Myocyte (in vitro differentiated cells): ENCODE data around the gene KRT12. TPM values are rescaled to one million over a fixed set of nuclear protein-coding genes. Genes with fewer than 3 reads are reported as not detected.
"Not testable (repeated sequence)": the region's sequence is repeated elsewhere in the genome, so short reads cannot be mapped to it uniquely, and the experiment has no call there.

Experiments used
- DNase-seq: peaks from one replicate; pipeline ENCODE4 v3.0.0-alpha.2; 2012; ENCODE audit warnings: low read depth
- total RNA-seq: library from RNA; depleted of rRNA; stranded (reverse); fragments of >200 nt; gene quantifications from 2 replicates; pipeline ENCODE4 v1.2.3, GENCODE V29; 2014

The KRT12 gene
- total RNA-seq, 1 donor from 2014 or later: not detected

DNA sequence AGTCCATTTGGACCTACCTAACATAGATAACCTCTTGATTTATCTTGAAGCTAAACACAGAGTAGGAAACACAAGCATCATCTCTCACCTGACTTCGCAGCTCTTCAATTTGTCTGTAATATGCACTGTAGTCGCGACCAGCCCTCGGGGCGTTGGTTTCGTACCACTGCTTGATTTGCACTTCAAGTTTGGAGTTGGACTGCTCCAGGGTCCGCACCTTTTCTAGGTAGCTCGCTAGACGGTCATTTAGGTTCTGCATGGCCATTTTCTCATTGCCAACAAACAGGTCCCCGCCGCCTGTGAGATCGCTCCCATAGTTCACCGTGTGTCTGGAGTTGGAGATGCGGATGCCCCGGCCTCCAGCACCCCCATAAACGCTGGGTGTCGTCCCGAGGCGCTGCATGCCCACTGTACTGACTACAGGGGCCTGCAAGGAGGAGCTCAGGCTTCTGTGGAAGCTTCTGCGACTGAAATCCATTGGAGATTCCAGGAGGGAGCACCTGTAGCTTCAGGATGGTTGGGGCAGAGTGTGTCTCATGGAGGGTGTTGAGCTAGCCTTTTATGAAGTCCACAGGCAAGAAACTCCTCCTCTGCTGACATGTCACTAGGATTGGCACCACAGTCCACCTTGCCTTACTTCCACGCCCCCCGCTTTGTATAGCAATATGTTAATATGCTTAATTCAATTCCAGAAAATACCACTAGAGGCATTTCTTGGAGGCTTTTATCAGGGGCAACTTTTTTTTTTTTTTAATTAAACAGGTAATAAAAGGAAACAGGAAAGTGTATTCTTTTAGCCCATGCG is 17.9 kb upstream of the KRT12 start, which contains the start of gene KRT20:
TSS of gene KRT20 (minus strand) at position 535 of the 805 bp plus-strand sequence. CDS start at position 478, 57 bp downstream.
- no peak for DNase-seq

DNA sequence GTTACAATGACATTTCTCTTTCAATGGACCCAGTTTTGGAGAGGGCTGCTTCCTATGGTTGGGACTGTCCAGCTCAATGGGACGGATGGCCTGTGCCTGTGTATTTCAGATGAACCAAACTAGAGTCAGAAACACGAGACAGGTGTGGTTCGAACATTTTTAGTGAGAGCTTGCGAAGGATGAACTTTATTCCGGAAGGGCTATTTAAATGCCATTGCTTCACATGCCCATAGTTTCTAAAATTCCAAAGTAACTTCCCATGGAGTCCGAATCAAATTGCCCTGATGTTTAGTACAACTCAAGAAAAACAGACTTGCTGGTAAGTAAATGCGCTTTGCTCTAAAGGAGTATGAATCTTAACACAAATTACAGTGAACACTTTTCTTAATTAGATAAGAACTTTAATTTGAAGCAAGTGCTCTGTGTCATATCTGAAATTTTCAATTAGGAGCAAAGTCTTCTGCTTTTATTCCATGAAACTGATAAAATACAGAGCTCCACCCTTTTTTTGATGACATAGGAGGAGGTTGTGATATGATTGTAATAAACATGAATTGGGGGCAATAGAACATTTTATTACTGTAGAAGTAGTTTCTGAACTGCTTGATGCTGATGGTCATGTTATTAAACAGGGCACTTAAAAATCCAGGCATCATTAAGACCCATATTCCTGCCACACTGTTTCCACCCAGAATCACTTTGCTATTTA is 16.8 kb upstream of the KRT12 start:
- DNase-seq: no peak

DNA sequence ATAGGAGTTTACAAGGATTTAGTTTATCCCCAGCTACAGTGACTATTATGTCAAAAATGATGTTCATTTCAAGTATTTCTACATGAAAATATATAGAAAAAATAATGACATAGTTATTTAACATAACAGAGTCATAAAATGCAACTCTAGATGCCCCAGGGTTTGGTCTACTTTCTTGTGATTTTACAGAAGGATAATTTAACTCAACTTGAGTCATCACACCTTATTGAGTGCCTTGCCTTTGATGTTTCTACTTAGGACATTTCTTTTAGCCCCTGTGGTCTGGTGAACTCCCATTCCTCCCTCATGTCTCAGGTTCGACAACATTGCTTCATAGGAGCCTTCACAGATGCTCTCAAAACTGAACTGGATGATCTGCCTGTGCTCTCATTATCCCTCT is 16.0 kb upstream of the KRT12 start:
- DNase-seq: no peak

DNA sequence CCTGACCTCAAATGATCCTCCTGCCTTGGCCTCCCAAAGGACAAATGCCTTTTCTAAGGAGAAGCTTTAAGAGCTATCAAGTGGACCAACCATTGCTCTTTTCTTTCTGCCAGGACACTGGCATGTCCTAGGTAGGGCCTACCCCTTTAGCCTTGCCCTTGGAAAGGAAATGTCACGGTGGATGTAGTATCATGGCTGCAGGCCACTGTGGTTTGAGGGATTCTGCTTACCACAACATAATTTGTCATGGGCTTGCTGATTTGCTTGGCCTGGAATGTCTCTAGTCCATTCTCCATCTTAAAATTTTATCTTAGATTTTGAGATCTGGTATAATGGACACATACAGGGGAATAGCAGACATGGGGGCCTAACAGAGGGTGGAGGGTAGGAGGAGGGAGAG is 12.0 kb upstream of the KRT12 start:
- DNase-seq: peak; percentile 11

DNA sequence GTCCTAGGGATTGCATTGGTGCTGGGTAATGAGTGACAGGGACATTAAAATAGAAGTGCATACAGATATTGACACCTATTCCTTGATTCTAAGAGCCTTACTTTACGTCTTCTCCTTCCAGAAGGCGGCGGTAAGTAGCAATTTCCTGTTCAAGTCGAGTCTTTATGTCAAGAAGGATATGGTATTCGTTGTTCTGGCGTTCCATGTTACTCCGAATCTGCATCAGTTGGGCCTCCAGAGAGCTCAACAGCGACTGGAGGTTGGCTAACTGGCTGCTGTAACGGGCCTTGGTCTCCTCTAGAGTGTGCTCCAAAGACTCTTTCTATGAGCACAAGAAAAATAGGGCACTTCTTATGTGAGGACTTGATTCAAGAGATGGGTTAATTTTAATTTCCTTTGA is 11.0 kb upstream of the KRT12 start:
- no peak for DNase-seq

DNA sequence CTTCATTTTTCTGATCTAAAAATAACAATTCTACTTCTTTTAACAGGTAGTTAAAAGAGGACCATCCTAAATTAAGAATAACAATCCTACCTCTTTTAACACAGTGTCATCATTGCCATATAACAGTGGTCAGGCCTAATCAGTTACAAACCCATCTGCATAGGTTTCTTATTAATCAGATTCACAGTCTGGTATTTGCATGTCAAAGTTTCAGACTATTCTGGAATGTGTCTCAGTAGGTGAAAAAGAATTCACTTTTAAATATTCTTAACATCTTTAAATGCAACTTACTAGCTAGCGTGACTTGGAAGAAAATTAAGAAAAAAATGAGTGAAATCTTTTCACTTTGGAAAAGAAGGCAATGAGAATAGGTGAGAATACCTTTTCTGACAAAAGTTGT is 6.8 kb upstream of the KRT12 start:
- no peak for DNase-seq

DNA sequence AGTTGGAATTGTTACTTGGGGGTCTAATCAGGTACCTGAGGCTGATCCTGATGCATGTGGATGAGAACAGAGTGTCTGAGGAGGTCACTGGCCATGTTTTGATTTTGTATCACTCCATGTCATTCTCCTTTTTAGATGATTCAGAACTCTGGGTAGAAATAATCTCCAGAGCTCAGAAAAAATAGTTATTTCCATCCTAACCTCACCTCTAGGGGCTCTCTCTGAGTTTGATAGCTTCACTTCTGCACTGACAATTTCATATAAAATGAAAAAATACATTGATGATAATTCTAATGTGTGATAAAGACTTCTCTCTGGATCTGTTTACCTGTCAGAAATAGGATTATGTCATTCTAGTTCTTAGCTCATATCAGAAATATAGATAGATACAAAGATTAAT is 6.2 kb upstream of the KRT12 start:
- no peak for DNase-seq

DNA sequence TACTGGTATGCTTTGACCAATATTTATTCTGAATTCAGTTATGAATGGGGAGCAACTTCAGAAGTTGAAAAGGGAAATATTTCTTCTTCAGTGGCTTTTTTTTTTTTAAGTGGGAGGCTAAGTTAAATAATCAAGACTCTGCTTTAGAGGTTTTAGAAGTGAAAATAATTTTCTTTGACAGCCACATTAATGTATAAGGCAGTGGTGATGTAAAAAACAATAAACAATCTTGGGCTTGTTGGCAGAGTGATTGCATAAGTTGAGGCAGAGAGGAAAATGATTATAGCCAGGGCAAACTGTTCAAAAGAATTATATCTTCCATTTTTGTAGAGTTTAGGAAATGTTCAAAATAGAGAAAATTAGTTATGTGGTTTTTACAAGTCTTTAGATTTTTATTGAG is 5.4 kb upstream of the KRT12 start:
- no peak for DNase-seq

DNA sequence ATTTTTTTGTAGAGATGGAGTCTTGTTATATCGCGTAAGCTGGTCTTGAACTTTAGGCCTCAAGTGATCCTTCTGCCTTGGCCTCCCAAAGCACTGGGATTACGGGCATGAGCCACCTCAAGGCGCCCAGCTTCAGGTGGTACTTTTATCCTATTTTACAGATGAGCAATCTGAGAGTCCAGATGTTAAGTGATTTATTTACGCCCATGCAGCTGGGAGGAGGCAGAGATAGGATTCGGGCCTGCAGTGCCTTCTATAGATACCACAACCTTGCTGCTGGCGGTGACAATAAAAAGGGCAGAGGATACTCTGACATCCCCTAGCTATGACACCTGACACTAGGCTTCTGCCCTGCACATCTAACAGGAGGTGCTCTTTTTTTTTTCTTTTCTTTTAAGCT is 4.3 kb upstream of the KRT12 start:
- DNase-seq: no peak

DNA sequence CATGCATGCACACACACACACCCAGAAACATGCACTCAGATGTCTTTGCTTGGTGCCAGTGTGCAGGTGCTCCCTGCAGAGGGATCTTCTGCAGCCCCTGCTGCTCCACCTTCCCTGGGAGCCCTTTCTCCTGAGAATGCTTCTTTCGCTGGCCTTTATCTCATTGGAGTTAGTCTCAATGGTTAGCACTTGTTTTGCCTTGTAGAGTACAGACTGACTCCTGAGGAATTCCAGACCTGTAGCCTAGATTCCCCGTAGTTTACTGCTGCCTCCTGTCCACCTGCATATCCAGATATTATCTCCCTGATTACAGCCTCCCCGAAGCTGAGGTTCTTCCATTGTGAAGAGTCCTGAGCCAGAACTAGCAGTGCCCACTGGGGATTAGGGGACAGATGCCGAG is 3.1 kb upstream of the KRT12 start:
- no peak for DNase-seq

DNA sequence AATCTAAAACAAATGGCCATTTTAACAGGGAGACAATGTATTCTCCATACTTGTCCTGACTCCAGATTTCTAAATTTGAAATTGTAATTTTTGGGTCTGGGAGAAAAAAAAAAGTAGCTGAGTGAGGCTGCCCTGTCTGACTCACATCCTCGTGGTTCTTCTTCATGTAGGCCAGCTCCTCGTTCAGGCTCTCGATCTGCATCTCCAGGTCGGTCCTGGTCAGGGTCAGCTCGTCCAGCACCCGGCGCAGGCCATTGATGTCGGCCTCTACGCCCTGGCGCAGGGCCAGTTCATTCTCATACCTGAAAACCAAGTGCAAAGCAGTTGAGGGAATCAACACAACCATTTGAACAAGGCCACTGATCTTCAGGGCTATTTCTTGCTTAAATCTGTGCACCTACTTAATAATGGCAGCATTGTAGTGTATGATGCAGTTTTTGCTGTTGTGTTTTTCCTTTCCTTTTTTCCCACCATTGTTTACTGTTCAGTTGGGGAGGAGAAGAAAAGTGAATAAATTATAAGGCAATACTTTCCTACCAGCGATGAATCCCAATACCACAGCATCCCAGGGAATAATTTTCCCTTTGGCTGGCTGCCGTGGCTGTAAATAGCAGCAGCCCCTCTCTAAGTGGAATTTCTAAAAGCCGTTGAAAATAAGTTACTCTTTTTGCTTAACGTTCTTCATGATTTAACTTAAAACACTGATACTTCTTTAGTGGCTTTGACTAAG is 2.2 kb downstream of the KRT12 start:
- DNase-seq: no peak

DNA sequence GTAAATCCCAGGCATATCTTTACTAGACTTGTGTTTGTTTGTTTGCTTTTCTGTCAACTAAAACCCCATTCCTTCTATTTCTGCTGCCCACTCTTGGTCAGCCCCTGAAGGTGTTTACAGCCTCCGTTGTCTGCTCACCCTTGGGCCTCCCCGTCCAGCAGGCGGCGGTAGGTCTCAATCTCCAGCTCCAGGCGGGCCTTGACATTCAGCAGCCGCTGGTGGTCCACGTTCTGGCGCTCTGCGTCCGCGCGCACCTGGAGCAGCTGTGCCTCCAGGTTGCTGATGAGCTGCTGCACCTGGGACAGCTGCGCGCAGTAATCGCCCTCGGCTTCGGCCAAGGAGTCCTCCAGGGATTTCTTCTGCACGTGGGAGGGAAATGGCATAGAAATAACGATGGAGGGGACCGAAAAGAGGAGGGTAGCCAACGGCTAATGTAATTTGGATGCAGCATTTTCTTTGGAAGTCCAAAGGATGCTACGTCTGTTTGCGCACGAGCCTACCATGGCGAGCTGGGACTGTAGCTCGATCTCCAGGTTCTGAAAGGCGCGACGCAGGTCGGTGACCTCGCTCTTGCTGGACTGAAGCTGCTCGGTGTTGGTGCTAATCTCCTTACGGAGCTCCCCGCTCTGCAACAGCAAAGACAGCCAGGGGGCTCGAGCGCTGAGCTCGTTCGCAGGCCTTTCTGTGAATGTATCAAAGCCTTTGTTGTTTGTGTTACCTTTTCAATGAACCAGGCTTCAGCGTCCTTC is 3.9 kb downstream of the KRT12 start:
- no peak for DNase-seq

DNA sequence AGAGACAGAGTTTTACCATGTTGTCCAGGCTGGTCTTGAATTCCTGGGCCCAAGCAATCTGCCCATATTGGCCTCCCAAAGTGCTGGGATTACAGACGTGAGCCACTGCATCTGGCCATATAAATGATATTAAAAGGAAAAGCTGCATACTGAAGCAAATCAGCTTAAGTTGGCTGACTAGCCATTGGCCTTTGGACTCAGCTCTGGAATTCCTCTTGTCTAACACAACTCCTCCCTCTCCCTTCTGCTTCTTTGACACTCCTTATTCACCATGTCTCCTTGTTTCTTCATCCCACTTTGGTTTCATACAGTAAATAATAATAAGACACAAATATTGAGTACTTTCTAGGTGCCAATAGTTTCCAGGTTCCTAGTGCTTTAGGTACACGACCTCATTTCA is 7.5 kb downstream of the KRT12 start:
- DNase-seq: no peak

DNA sequence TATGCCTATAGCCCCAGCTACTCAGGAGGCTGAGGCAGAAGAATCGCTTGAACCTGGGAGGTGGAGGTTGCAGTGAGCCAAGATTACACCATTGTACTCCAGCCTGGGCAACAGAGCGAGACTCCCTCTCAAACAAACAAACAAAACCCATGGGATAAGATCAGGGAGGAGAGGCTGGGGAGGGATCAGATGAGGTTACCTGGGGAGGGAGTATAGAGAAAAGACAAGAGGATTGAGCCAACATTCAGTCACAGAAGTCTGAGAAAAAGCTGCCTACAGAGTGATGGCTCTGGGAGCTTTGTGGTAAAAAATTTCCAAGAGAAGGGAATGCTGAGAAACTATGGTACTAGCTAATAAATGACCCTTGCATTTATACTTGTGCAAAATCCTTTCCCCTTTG is 8.4 kb downstream of the KRT12 start:
- DNase-seq: not testable (repeated sequence)

DNA sequence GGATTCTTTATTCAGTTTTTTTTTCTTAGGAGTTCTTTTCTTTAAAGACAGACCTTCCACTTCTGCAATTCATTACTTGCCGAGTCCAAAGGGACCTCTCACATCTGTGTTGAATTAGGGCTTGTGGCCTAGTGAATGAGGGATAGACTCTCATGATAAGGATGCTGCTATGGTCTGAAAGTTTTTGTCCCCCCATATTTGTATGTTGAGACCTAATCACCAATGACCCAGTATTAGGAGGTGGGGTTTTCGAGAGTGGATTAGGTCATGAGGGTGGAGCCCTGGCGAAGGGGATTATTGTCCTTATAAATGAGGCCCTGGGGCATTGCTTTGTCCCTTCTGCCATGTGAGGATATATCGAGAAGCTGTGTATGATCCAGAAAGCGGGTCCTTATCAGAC is 9.5 kb downstream of the KRT12 start:
- DNase-seq: peak; percentile 9

DNA sequence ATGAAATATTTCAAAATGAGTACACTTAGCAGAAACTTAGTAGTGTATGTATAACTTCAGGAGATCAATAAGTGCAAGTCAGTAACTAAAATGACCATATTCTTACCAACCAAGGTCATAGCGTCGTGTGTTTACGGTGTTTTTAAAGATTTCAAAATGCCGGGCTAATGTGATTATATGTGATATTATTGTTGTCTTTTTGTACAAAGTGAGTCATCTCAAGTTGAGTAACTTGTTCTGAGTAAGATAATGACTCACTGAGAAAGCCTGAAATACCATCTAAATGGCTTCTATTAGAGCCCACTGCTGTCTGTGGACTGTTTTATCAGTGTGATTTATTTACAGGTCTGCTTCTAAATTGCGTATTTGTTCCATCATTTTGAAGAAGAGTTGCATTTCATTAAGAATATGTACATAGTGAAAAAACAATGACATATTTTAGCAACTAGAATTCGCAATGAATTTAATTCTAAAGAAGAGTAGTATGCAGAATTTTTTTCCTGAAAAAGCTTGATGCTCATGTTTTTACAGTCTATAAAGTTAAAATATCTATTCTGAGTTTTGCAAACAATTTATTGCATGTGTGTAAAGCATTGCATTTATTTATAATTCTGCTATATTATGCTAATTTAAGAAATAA is 12.7 kb downstream of the KRT12 start:
- peak; percentile 60 for DNase-seq

DNA sequence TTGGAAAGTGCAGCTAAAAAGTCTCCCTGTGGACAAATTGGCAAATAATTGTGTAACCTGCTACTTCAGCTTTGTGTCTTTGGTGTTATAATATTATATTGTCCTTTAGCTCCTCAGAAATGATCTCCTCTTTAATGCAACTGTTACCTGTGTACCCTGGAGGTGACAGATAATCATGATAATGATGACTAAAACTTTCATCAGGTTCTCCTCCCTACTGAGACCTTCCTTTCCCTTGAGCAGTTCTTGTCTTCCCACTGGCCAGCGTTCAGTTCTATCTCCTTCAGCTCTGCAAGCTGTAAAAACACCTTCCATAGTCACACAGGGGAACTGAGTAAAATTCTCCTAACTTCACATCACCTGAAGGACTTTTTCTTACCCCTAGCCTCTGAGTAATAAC is 14.7 kb downstream of the KRT12 start:
- no peak for DNase-seq

DNA sequence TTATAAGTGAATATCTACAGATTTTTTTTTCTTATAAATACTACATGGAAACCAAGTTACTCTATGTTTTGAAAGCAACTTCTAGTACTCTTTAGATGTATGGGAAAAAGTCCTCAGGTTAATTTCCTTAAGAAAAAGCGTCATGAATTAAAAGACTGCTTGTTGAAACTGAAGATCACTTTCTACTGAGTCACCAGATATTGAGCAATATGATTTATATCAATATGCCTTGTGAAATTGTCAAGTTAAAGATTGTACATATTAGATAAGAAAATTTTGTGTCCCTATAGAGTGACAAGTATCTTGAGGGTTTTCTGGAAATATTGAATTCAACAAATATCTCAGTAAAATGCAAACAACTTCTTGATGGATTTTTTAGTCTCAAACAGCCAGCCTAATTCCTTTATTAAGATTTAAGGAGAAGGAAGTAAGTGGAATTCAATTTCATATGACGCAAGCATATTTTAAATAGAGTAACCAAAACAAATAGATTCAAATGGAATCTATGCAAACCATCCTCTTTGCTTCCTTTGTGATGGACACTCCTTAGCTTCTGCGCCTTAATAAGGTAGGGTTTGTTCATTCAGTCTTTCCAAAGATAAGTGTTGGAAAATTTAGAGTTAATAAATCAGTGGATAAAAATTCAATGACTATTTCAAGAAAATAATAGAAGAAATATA is 16.6 kb downstream of the KRT12 start:
- DNase-seq: no peak

DNA sequence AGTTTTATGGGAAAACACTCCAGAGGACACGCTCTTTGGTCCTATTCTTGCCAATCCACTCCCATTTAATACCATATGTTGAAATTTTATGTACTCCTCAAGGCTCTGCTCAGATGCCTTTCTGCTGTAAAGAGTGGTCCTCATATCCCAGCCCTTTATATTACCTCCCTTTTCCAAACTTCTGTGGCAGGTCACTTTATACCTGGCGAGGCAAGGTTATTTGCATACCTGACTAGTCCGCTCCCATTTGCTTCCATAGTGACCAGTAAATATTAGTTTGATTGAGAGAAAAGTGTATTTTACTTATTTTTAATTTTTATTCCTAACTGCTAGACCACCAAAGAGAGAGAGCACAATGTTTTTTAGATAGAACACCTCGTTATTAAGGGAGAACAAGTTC is 17.3 kb downstream of the KRT12 start:
- no peak for DNase-seq

DNA sequence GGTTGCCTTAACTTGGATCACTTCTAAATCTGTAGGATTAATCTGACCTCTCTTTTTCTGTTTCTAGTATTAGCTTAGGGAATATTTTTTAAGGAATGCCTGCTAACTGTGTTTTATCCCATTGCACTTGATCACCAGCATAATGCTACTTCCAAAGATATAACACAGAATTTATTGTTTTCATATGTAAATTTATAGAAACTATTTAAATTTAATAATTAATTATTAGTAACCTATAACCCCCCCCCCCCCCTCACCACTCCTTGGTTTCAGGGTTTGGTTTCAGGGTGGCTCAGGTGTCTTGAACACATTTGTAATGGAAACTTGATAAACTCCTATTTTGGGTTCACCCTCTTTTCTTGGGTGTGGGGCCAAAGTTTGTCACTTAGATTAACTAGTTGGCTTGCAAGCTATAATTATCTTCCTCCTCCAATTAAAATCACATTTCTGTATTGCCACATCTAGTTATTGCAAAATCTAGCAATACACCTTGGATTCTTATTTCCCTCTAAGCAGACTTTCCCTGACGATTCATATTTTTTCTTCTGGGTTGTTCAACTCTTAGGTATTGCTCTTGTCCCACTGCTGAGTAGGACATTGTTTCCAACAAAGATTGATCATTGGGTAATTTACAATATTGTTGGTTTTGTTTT is 18.3 kb downstream of the KRT12 start:
- DNase-seq: no peak
